Measurements from ENCODE around the gene NHP2. TPM values are rescaled to one million over a fixed set of nuclear protein-coding genes. Genes with fewer than 3 reads are reported as not detected.
A peak's percentile ranks its signal among the peaks of the same experiment; 100 is the strongest.

NHP2 gene
- 55.1 TPM for total RNA-seq

- intact Hi-C loops (cut with DNase I) = loop anchor here (1.0 to 10.0 kb wide), 7 partner anchors 22 to 1404 kb away; partner anchors contain the start of genes CLK4, HNRNPAB, PHYKPL and PRELID1
These were observed at the start of gene NHP2 for GRCh38 chr5:178153530-178154340. NHP2 (minus strand) TSS chr5:178153885; CDS start chr5:178153817, 68 bp downstream.

GRCh38 chr5:178202541-178202940 is 48.9 kb upstream of the NHP2 start:
- Histone ChIP-seq H3K36me3 (peaks cover 9 to 11% of the 10 kb centered on the region in 2 donors), H3K27me3 (no peaks in the 10 kb centered on the region), H3K9me3 (no peaks in the 10 kb centered on the region), H3K4me3 (no peak overlapping the region), H3K4me1 (peaks cover 8 to 17% of the 10 kb centered on the region in 2 donors), H3K27ac (no peak overlapping the region)
- intact Hi-C loops (cut with DNase I) = loop anchor here (10.0 kb wide), 2 partner anchors 778 to 1872 kb away; partner anchors contain the start of genes GRK6 and RNF130
- no peak for TF ChIP-seq CTCF (IDR thresholded peaks at IDR 0.05)
- DNase-seq (ENCODE audit: low spot score in 2 of 2) = no peak

More at GRCh38 chr5:178153530-178154340, at the start of gene NHP2:
- DNase-seq (ENCODE audit: low spot score in 2 of 2) = peak; percentile 92 to 99
- Histone ChIP-seq H3K9me3 (no peaks in the 10 kb centered on the region), H3K27ac (peak within 1 kb of the TSS; percentile 72 to 74), H3K36me3 (peaks cover 12 to 29% of the 10 kb centered on the region in 2 donors), H3K4me1 (peaks cover 7 to 14% of the 10 kb centered on the region in 2 donors), H3K4me3 (peak within 1 kb of the TSS; percentile 63 to 77), H3K27me3 (no peaks in the 10 kb centered on the region)
- TF ChIP-seq CTCF (IDR thresholded peaks at IDR 0.05) = no peak

- Histone ChIP-seq H3K27ac (no peak overlapping the region), H3K4me1 (peaks cover 8 to 12% of the 10 kb centered on the region in 2 donors), H3K4me3 (no peak overlapping the region), H3K36me3 (peaks cover 4 to 5% of the 10 kb centered on the region in 2 donors), H3K9me3 (no peaks in the 10 kb centered on the region), H3K27me3 (no peaks in the 10 kb centered on the region)
- no peak for TF ChIP-seq CTCF (IDR thresholded peaks at IDR 0.05)
- intact Hi-C loops (cut with DNase I) = loop anchor here (10.0 kb wide), 2 partner anchors 777 to 1873 kb away; partner anchors contain the start of genes GRK6 and RNF130
- peak in 1 of 2 donors; percentile 22 for DNase-seq (ENCODE audit: low spot score in 2 of 2)
These were observed 48.2 kb upstream of the NHP2 start for GRCh38 chr5:178201927-178202235.

- TF ChIP-seq CTCF (IDR thresholded peaks at IDR 0.05) = no peak
- intact Hi-C loops (cut with DNase I) = loop anchor here (10.0 kb wide), 2 partner anchors 777 to 1873 kb away; partner anchors contain the start of genes GRK6 and RNF130
- no peaks in the 10 kb centered on the region for H3K27me3 ChIP-seq
- DNase-seq (ENCODE audit: low spot score in 2 of 2) = peak in 1 of 2 donors; percentile 48
- H3K4me1 ChIP-seq = peaks cover 4 to 7% of the 10 kb centered on the region in 2 donors
- no peak overlapping the region for H3K27ac ChIP-seq
- H3K9me3 ChIP-seq = no peaks in the 10 kb centered on the region
- no peak overlapping the region for H3K4me3 ChIP-seq
- peaks cover 0 to under 1% of the 10 kb centered on the region in 2 donors for H3K36me3 ChIP-seq
These were observed 47.7 kb upstream of the NHP2 start for GRCh38 chr5:178201221-178201926.

GRCh38 chr5:178199581-178200434 is 46.1 kb upstream of the NHP2 start:
- peak in 1 of 2 donors; percentile 46 for DNase-seq (ENCODE audit: low spot score in 2 of 2)

More at GRCh38 chr5:178199581-178200434, 46.1 kb upstream of the NHP2 start:
- Histone ChIP-seq H3K4me1 (no peaks in the 10 kb centered on the region), H3K36me3 (no peaks in the 10 kb centered on the region), H3K27ac (no peak overlapping the region), H3K9me3 (no peaks in the 10 kb centered on the region), H3K27me3 (no peaks in the 10 kb centered on the region), H3K4me3 (no peak overlapping the region)
- intact Hi-C loops (cut with DNase I) = loop anchor here (10.0 kb wide), 2 partner anchors 775 to 1875 kb away; partner anchors contain the start of genes GRK6 and RNF130
- TF ChIP-seq CTCF (IDR thresholded peaks at IDR 0.05) = no peak
